Ishikawa (cell line): ENCODE measurements around the gene KLHL10.

Experiments
- CREB1 ChIP-seq: IDR thresholded peaks from 2 replicates; pipeline ENCODE4 v1.6.1; 2012; ENCODE audit warnings: low read depth
- EP300 ChIP-seq: IDR thresholded peaks from 2 replicates; pipeline ENCODE4 v1.6.1; 2012; ENCODE audit warnings: borderline replicate concordance
- RAD21 ChIP-seq: IDR thresholded peaks from 2 replicates; pipeline ENCODE4 v1.6.1; 2012; ENCODE audit warnings: low read depth
- TCF12 ChIP-seq: IDR thresholded peaks from 2 replicates; pipeline ENCODE4 v1.6.1; 2012; ENCODE audit warnings: low read depth

DNA sequence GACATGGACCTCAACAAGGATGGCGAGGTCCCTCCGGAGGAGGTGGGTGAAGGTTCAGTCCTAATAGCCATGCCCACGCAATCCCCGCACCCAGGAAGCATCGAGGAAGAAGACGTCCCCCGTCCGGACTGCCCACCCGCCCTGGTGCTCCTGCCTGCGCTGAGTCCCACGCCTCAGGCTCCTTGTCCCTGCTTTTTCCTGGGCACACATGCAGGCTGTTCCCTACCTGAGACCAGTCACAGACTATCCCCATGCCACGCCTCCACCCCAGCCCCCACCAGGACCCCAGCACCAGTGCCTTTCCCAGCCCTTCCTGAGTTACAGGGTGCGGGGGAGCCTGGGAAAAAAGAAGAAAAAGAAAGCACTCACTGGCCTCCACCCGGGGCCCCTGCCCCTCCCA is 15.8 kb upstream of the KLHL10 start:
- TF ChIP-seq TCF12: no peak
- no peak for TF ChIP-seq CREB1
- no peak for TF ChIP-seq RAD21
- no peak for TF ChIP-seq EP300
